Lower leg skin (tissue), 3 donors: ENCODE measurements around the gene B3GNT9.

Source experiments
- POLR2A ChIP-seq, 2 donors: fragments of 450-650 bp; IDR thresholded peaks; one replicate each; pipeline ENCODE4 v1.6.1; 2016 to 2017; ENCODE audit warnings: antibody characterized with exemption in 2 of 2, mild to moderate bottlenecking in 1 of 2, moderate library complexity in 1 of 2
- TF ChIP-seq, protein P1 (sequence below), 3 donors: fragments of 450-650 bp; IDR thresholded peaks; one replicate each; pipeline ENCODE4 v1.5.1; 2016; ENCODE audit warnings: antibody characterized with exemption in 3 of 3, mild to moderate bottlenecking in 3 of 3, moderate library complexity in 2 of 3

DNA sequence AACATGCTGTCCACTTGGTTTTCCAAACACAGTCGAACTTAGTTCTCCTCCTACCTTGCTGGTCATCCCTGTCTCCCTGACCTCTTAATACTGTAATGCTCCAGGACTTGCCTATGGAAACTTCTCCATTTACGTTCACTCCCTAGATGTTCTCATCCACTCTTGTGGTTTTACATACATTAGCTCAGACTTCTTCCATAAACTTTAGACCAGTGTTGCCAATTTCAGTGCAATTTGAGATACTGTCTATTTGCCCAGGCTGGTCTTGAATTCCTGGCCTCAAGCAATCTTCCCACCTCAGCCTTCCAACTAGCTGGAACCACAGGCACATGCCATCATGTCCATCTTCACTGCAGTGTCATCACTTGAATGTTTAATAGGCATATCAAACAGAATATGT is 31.5 kb upstream of the B3GNT9 start:
- TF ChIP-seq POLR2A (IDR thresholded peaks at IDR 0.05): no peak
- TF ChIP-seq, protein P1, sequence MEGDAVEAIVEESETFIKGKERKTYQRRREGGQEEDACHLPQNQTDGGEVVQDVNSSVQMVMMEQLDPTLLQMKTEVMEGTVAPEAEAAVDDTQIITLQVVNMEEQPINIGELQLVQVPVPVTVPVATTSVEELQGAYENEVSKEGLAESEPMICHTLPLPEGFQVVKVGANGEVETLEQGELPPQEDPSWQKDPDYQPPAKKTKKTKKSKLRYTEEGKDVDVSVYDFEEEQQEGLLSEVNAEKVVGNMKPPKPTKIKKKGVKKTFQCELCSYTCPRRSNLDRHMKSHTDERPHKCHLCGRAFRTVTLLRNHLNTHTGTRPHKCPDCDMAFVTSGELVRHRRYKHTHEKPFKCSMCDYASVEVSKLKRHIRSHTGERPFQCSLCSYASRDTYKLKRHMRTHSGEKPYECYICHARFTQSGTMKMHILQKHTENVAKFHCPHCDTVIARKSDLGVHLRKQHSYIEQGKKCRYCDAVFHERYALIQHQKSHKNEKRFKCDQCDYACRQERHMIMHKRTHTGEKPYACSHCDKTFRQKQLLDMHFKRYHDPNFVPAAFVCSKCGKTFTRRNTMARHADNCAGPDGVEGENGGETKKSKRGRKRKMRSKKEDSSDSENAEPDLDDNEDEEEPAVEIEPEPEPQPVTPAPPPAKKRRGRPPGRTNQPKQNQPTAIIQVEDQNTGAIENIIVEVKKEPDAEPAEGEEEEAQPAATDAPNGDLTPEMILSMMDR (IDR thresholded peaks at IDR 0.05): no peak
